GM21381 (cell line): ENCODE results near the gene TMEM131.
"Not testable (repeated sequence)": the region's sequence is repeated elsewhere in the genome, so short reads cannot be mapped to it uniquely, and the experiment has no call there.

Source experiments
- ATAC-seq: cut with Tn5 transposase; IDR thresholded peaks from one replicate; pipeline ENCODE4 v1.9.1; 2021; ENCODE audit warnings: mild to moderate bottlenecking, moderate library complexity; ENCODE audit not compliant: unreplicated experiment

The TMEM131 gene

GRCh38 chr2:97714084-97714949 lies 281.4 kb downstream of the TMEM131 start:
- no peak for ATAC-seq

GRCh38 chr2:97713296-97714083 lies 282.3 kb downstream of the TMEM131 start, which contains the start of gene ZAP70:
ZAP70 (plus strand) TSS chr2:97713576; CDS start chr2:97724037, 10,461 bp downstream.
- no peak for ATAC-seq

- no peak for ATAC-seq
Observed at GRCh38 chr2:97712693-97713295, 283.0 kb downstream of the TMEM131 start.

GRCh38 chr2:97712175-97712574 lies 283.6 kb downstream of the TMEM131 start:
- ATAC-seq = not testable (repeated sequence)

GRCh38 chr2:97711394-97711711 lies 284.4 kb downstream of the TMEM131 start:
- ATAC-seq = no peak

GRCh38 chr2:97708608-97709007 lies 287.1 kb downstream of the TMEM131 start:
- no peak for ATAC-seq

- ATAC-seq = no peak
Observed at GRCh38 chr2:97708048-97708380, 287.7 kb downstream of the TMEM131 start.

GRCh38 chr2:97707362-97708047 lies 288.2 kb downstream of the TMEM131 start:
- ATAC-seq = no peak

GRCh38 chr2:97706708-97707345 lies 288.9 kb downstream of the TMEM131 start:
- no peak for ATAC-seq
